Upper lobe of left lung (tissue), 6 donors: ENCODE data around the gene GABBR2. TPM values are rescaled to one million over a fixed set of nuclear protein-coding genes. Genes with fewer than 3 reads are reported as not detected.
A peak's percentile ranks its signal among the peaks of the same experiment; 100 is the strongest.

Experiments used
- ATAC-seq, 2 donors: fragments of 200-7000 bp; cut with Tn5 transposase; one replicate each; pipeline ENCODE4 v1.9.1; 2022; ENCODE audit warnings: mild to moderate bottlenecking in 2 of 2, moderate library complexity in 2 of 2; ENCODE audit not compliant: low FRiP score in 2 of 2
- DNase-seq, 2 donors: peaks; one replicate each; pipeline ENCODE4 v3.0.0-alpha.2; 2019 to 2020
- H3K27ac ChIP-seq, 4 donors: fragments of 200-600 bp; sonication (generic); one replicate each; pipeline ENCODE4 v1.5.1; 2016 to 2019
- H3K27me3 ChIP-seq, 4 donors: fragments of 200-600 bp; sonication (generic); one replicate each; pipeline ENCODE4 v1.5.1; 2017 to 2019
- H3K36me3 ChIP-seq, 4 donors: fragments of 200-600 bp; sonication (generic); one replicate each; pipeline ENCODE4 v1.5.1; 2016 to 2019
- H3K4me1 ChIP-seq, 4 donors: fragments of 200-600 bp; sonication (generic); one replicate each; pipeline ENCODE4 v1.5.1; 2018 to 2019
- H3K4me3 ChIP-seq, 4 donors: fragments of 200-600 bp; sonication (generic); one replicate each; pipeline ENCODE4 v1.5.1; 2017 to 2019; ENCODE audit warnings: mild to moderate bottlenecking in 2 of 4, moderate library complexity in 1 of 4
- H3K9me3 ChIP-seq, 4 donors: fragments of 200-600 bp; sonication (generic); one replicate each; pipeline ENCODE4 v1.5.1; 2018 to 2019
- CTCF ChIP-seq, 6 experiments: fragments of 450-650 bp in 4 of 6; fragments of 200-600 bp in 2 of 6; sonication (generic) in 2 of 6; IDR thresholded peaks; one replicate each; pipeline ENCODE4 v1.5.1; 2016 to 2019; ENCODE audit warnings: antibody characterized with exemption in 6 of 6
- EP300 ChIP-seq, 4 donors: sonication (generic); formaldehyde crosslinking; IDR thresholded peaks; one replicate each; pipeline ENCODE4 v1.5.1; 2017; ENCODE audit warnings: antibody characterized with exemption in 4 of 4, control low read depth in 2 of 4
- POLR2A ChIP-seq, 4 donors: fragments of 450-650 bp; IDR thresholded peaks; one replicate each; pipeline ENCODE4 v1.5.1; 2016 to 2017; ENCODE audit warnings: antibody characterized with exemption in 4 of 4, mild to moderate bottlenecking in 2 of 4
- POLR2AphosphoS5 ChIP-seq, 2 donors: sonication (generic); formaldehyde crosslinking; IDR thresholded peaks; one replicate each; pipeline ENCODE4 v1.5.1; 2017; ENCODE audit warnings: antibody characterized with exemption in 2 of 2
- WGBS, 2 donors: methylation state at CpG; one replicate each; pipeline ENCODE4 v1.1.5; 2017 to 2018; 5-methylcytosine and 5-hydroxymethylcytosine counted together
- total RNA-seq, 6 donors: library from RNA; depleted of rRNA in 4 of 6; stranded (reverse); fragments of >200 nt in 4 of 6; gene quantifications; one replicate each; pipeline versions ENCODE4 v1.1.0 to v1.2.1, GENCODE V29; 2016 to 2021
- donor health status: DM: no; HTN: no; CAD: no; lungs with moderate emphysema.
- donor health status: DM: no; HTN: yes; CAD: no; lungs with severe emphysema.

Gene GABBR2
- total RNA-seq, 6 donors from 2014 or later: 0.15 to 1.00 (median 0.81) TPM; not detected in 1

GRCh38 chr9:98260635-98261034 lies 448.1 kb downstream of the GABBR2 start:
- H3K9me3 ChIP-seq: no peaks in the 10 kb centered on the region
- H3K4me3 ChIP-seq: no peak overlapping the region
- no peak overlapping the region for H3K27ac ChIP-seq
- ATAC-seq (no peak), DNase-seq (no peak)
- no peaks in the 10 kb centered on the region for H3K27me3 ChIP-seq
- 77 to 83% methylated on average over 5 of the region's 5 CpGs for WGBS, 2 donors
- no peaks in the 10 kb centered on the region for H3K36me3 ChIP-seq
- no peak for TF ChIP-seq CTCF (IDR thresholded peaks at IDR 0.05)
- TF ChIP-seq EP300 (IDR thresholded peaks at IDR 0.05): no peak
- no peak for TF ChIP-seq POLR2A (IDR thresholded peaks at IDR 0.05)
- TF ChIP-seq POLR2AphosphoS5 (IDR thresholded peaks at IDR 0.05): no peak
- H3K4me1 ChIP-seq: peaks cover 0 to 9% (median 9%) of the 10 kb centered on the region in 4 donors

GRCh38 chr9:98259791-98260190 lies 448.9 kb downstream of the GABBR2 start:
- no peak overlapping the region for H3K4me3 ChIP-seq
- ATAC-seq: no peak
- no peak for DNase-seq
- no peaks in the 10 kb centered on the region for H3K9me3 ChIP-seq
- H3K4me1 ChIP-seq: peaks cover 3 to 11% (median 11%) of the 10 kb centered on the region in 4 donors
- no peaks in the 10 kb centered on the region for H3K36me3 ChIP-seq
- H3K27me3 ChIP-seq: no peaks in the 10 kb centered on the region
- no peak overlapping the region for H3K27ac ChIP-seq
- 79 to 95% methylated on average over 3 of the region's 3 CpGs for WGBS, 2 donors
- TF ChIP-seq POLR2AphosphoS5 (IDR thresholded peaks at IDR 0.05): no peak
- TF ChIP-seq POLR2A (IDR thresholded peaks at IDR 0.05): no peak
- TF ChIP-seq CTCF (IDR thresholded peaks at IDR 0.05): no peak
- no peak for TF ChIP-seq EP300 (IDR thresholded peaks at IDR 0.05)

GRCh38 chr9:98256756-98257155 lies 452.0 kb downstream of the GABBR2 start:
- WGBS, 2 donors: 11 to 15% methylated on average over 12 of the region's 12 CpGs
- no peak for TF ChIP-seq CTCF (IDR thresholded peaks at IDR 0.05)
- no peak for TF ChIP-seq POLR2A (IDR thresholded peaks at IDR 0.05)
- TF ChIP-seq POLR2AphosphoS5 (IDR thresholded peaks at IDR 0.05): no peak
- TF ChIP-seq EP300 (IDR thresholded peaks at IDR 0.05): no peak
- Histone ChIP-seq H3K36me3 (peaks cover 0 to 5% (median 1%) of the 10 kb centered on the region in 4 donors), H3K27ac (peak overlapping the region; percentile 93 to 99 (median 97)), H3K4me3 (peak overlapping the region; percentile 65 to 82 (median 74)), H3K4me1 (peaks cover 30 to 41% (median 32%) of the 10 kb centered on the region in 4 donors), H3K9me3 (no peaks in the 10 kb centered on the region), H3K27me3 (no peaks in the 10 kb centered on the region)
- DNase-seq: peak in 1 of 2 donors; percentile 29
- ATAC-seq: no peak

- DNase-seq: peak; percentile 99 to 100
- H3K9me3 ChIP-seq: no peaks in the 10 kb centered on the region
- TF ChIP-seq POLR2AphosphoS5 (IDR thresholded peaks at IDR 0.05) (peak; percentile 60 to 71), CTCF (IDR thresholded peaks at IDR 0.05) (peak in 5 of 6 experiments; percentile 7 to 43 (median 15)), POLR2A (IDR thresholded peaks at IDR 0.05) (peak in 2 of 4 donors; percentile 40 to 75), EP300 (IDR thresholded peaks at IDR 0.05) (peak in 1 of 4 donors; percentile 7)
- ATAC-seq: peak; percentile 96 to 97
- 0% methylated on average over 13 to 44 of the region's 64 CpGs for WGBS, 2 donors
- peaks cover 38 to 51% (median 42%) of the 10 kb centered on the region in 4 donors for H3K4me1 ChIP-seq
- H3K27me3 ChIP-seq: no peaks in the 10 kb centered on the region
- peak within 1 kb of the TSS; percentile 93 to 99 (median 97) for H3K27ac ChIP-seq
- H3K36me3 ChIP-seq: peaks cover 0 to 10% (median 4%) of the 10 kb centered on the region in 4 donors
- H3K4me3 ChIP-seq: peak within 1 kb of the TSS; percentile 65 to 82 (median 74)
Observed at GRCh38 chr9:98255578-98256296, 453.0 kb downstream of the GABBR2 start, which contains the start of gene TBC1D2. TSS of gene TBC1D2 (minus strand) at chr9:98255649. CDS start at chr9:98255541, 108 bp downstream.
